ENCODE measurements around the gene COG5. TPM values are rescaled to one million over a fixed set of nuclear protein-coding genes. Genes with fewer than 3 reads are reported as not detected.

The COG5 gene
- total and polyA plus RNA-seq, 2 of the 8 experiments (the other 6 are each of a cell fraction or from before 2014, with no cell fraction given), result 10.5 to 28.1 TPM

GRCh38 chr7:107207459-107207858 lies 356.3 kb downstream of the COG5 start (continued):
- TF ChIP-seq CHD7 (IDR thresholded peaks at IDR 0.05; ENCODE audit: insufficient replicate concordance, low read length) (no peak), SIRT6 (IDR thresholded peaks at IDR 0.05; ENCODE audit: low read length) (no peak), HDAC2 (IDR thresholded peaks at IDR 0.05; ENCODE audit: borderline replicate concordance in 1 of 2, low read depth in 2 of 2, low read length in 2 of 2) (no peak), TBP (IDR thresholded peaks at IDR 0.05; ENCODE audit: low read depth, low read length) (no peak), PHF8 (conservative IDR thresholded peaks at IDR 0.05; ENCODE audit: low read depth, low read length) (no peak), TEAD4 (IDR thresholded peaks at IDR 0.05; ENCODE audit: low read depth, low read length) (no peak), SP1 (IDR thresholded peaks at IDR 0.05; ENCODE audit: low read depth, low read length) (no peak), SRF (IDR thresholded peaks at IDR 0.05; ENCODE audit: low read depth, low read length) (no peak), CBX8 (IDR thresholded peaks at IDR 0.05; ENCODE audit: borderline replicate concordance, low read depth, low read length) (no peak), TCF12 (IDR thresholded peaks at IDR 0.05; ENCODE audit: low read depth, low read length) (no peak), ATF3 (IDR thresholded peaks at IDR 0.05; ENCODE audit: insufficient read depth, low read depth, low read length) (no peak), TAF7 (optimal IDR thresholded peaks at IDR 0.05; ENCODE audit: borderline replicate concordance, low read depth, low read length) (no peak)
